Measurements from ENCODE around the gene SCAMP4.
A peak's percentile ranks its signal among the peaks of the same experiment; 100 is the strongest.

The SCAMP4 gene

GRCh38 chr19:1974381-1975161 is 69.4 kb downstream of the SCAMP4 start:
- Histone ChIP-seq H3K9me3 (ENCODE audit: control insufficient read depth, insufficient read depth, low read depth, low read length) (no peaks in the 10 kb centered on the region), H3K4me3 (ENCODE audit: low read depth, low read length) (no peak overlapping the region), H3K27ac (ENCODE audit: extremely low read depth, low read depth, low read length) (no peak overlapping the region), H3K36me3 (ENCODE audit: control insufficient read depth in 2 of 2, insufficient read depth in 1 of 2, low read length in 2 of 2) (peaks cover 3 to 56% of the 10 kb centered on the region in 2 experiments; a peak in 2 of 3 replicates), H3K4me1 (ENCODE audit: control insufficient read depth, insufficient read depth, low read length) (no peaks in the 10 kb centered on the region)
- ChIA-PET POLR2A (interaction anchor here (0.5 kb wide), 1 partner anchor 28 kb away, joined by 4 read pairs; no protein-coding TSS in a partner anchor), CTCF (interaction anchor here (1.2 kb wide), 1 partner anchor 28 kb away, joined by 3 read pairs; no protein-coding TSS in a partner anchor)
- TF ChIP-seq PRDM10 (tag by site-specific recombination; IDR thresholded peaks at IDR 0.05) (no peak), ZNF747 (tag by site-specific recombination; IDR thresholded peaks at IDR 0.05) (no peak), BCL11A (tag by site-specific recombination; IDR thresholded peaks at IDR 0.05; ENCODE audit: low read depth) (no peak), ZNF561 (tag by site-specific recombination; IDR thresholded peaks at IDR 0.05; ENCODE audit: borderline replicate concordance) (no peak)

GRCh38 chr19:1975162-1975480 is 69.9 kb downstream of the SCAMP4 start:
- POLR2A ChIA-PET = interaction anchor here (0.5 kb wide), 1 partner anchor 27 kb away, joined by 4 read pairs; no protein-coding TSS in a partner anchor
- Histone ChIP-seq H3K4me1 (ENCODE audit: control insufficient read depth, insufficient read depth, low read length) (no peaks in the 10 kb centered on the region), H3K36me3 (ENCODE audit: control insufficient read depth in 2 of 2, insufficient read depth in 1 of 2, low read length in 2 of 2) (peaks cover 3 to 56% of the 10 kb centered on the region in 2 experiments; a peak in 2 of 3 replicates), H3K27ac (ENCODE audit: extremely low read depth, low read depth, low read length) (no peak overlapping the region), H3K4me3 (ENCODE audit: low read depth, low read length) (no peak overlapping the region), H3K9me3 (ENCODE audit: control insufficient read depth, insufficient read depth, low read depth, low read length) (no peaks in the 10 kb centered on the region)
- CTCF ChIA-PET = interaction anchor here (0.6 to 0.8 kb wide), 2 partner anchors 29 to 32 kb away, joined by 3 read pairs; no protein-coding TSS in a partner anchor
- TF ChIP-seq ZNF600 (tag by site-specific recombination; IDR thresholded peaks at IDR 0.05) (0 out of 2 replicates have a peak, but pooled peaks have one; percentile 26), ZSCAN16 (tag by site-specific recombination; IDR thresholded peaks at IDR 0.05) (no peak)

Data from HEK293 (cell line).